Esophagus muscularis mucosa (tissue), 4 donors: Measurements from ENCODE around the gene ADAMTS10. TPM values are rescaled to one million over a fixed set of nuclear protein-coding genes. Genes with fewer than 3 reads are reported as not detected.

Source experiments
- DNase-seq: peaks from one replicate; pipeline ENCODE4 v3.0.0-alpha.2; 2017; ENCODE audit errors: extremely low spot score
- H3K27ac ChIP-seq, 4 donors: fragments of 200-600 bp; sonication (generic); replicated peaks in 1 of 4; 1 replicate in 3 of 4; 2 replicates in 1 of 4; pipeline ENCODE4 v1.5.1; 2016 to 2019; ENCODE audit warnings: mild to moderate bottlenecking in 1 of 4
- H3K27me3 ChIP-seq, 4 donors: fragments of 200-600 bp; sonication (generic); one replicate each; pipeline versions ENCODE4 v1.5.1 to v1.6.0; 2016 to 2019
- H3K36me3 ChIP-seq, 4 donors: fragments of 200-600 bp; sonication (generic); one replicate each; pipeline ENCODE4 v1.5.1; 2016 to 2019
- H3K4me1 ChIP-seq, 4 donors: fragments of 200-600 bp; sonication (generic); one replicate each; pipeline ENCODE4 v1.5.1; 2016 to 2019
- H3K4me3 ChIP-seq, 4 donors: fragments of 200-600 bp; sonication (generic); 1 replicate in 2 of 4; 2 replicates in 2 of 4; pipeline ENCODE4 v1.5.1; 2016 to 2019; ENCODE audit warnings: mild to moderate bottlenecking in 4 of 4, moderate library complexity in 1 of 4
- H3K9me3 ChIP-seq, 4 donors: fragments of 200-600 bp; sonication (generic); 1 replicate in 3 of 4; 2 replicates in 1 of 4; pipeline ENCODE4 v1.5.1; 2016 to 2019
- CTCF ChIP-seq, 3 experiments: fragments of 200-600 bp in 2 of 3; fragments of 450-650 bp in 1 of 3; sonication (generic) in 2 of 3; IDR thresholded peaks; one replicate each; pipeline ENCODE4 v1.5.1; 2017 to 2019; ENCODE audit warnings: antibody characterized with exemption in 3 of 3, mild to moderate bottlenecking in 2 of 3, moderate library complexity in 1 of 3
- EP300 ChIP-seq: sonication (generic); formaldehyde crosslinking; IDR thresholded peaks from one replicate; pipeline ENCODE4 v1.6.1; 2017; ENCODE audit warnings: antibody characterized with exemption
- POLR2A ChIP-seq: fragments of 450-650 bp; IDR thresholded peaks from one replicate; pipeline ENCODE4 v1.6.1; 2017; ENCODE audit warnings: antibody characterized with exemption, moderate library complexity, mild to moderate bottlenecking, low read depth
- POLR2AphosphoS5 ChIP-seq, 2 donors: sonication (generic); formaldehyde crosslinking; IDR thresholded peaks; one replicate each; pipeline ENCODE4 v1.6.1; 2017; ENCODE audit warnings: antibody characterized with exemption in 2 of 2
- WGBS: methylation state at CpG from one replicate; pipeline ENCODE4 v1.1.5; 2018; 5-methylcytosine and 5-hydroxymethylcytosine counted together
- intact Hi-C: fragments of 100-400 bp; cut with DNase I; formaldehyde crosslinking; loops from one replicate; pipeline ENCODE4 v1.15.1; 2023
- total RNA-seq, 4 donors: library from RNA; depleted of rRNA; stranded (reverse); fragments of >200 nt; gene quantifications; one replicate each; pipeline versions ENCODE4 v1.1.0 to v1.2.1, GENCODE V29; 2016

ADAMTS10 gene
- total RNA-seq, 4 donors from 2014 or later = 13.1 to 25.7 (median 20.3) TPM

- Histone ChIP-seq H3K27me3 (no peaks in the 10 kb centered on the region), H3K36me3 (no peaks in the 10 kb centered on the region), H3K4me1 (peaks cover 5 to 25% (median 19%) of the 10 kb centered on the region in 4 donors), H3K4me3 (no peak overlapping the region), H3K9me3 (no peaks in the 10 kb centered on the region), H3K27ac (no peak overlapping the region)
- 76% methylated on average over 2 of the region's 2 CpGs for WGBS
- intact Hi-C loops = no loop called here
- no peak for DNase-seq
- TF ChIP-seq POLR2AphosphoS5 (IDR thresholded peaks at IDR 0.05) = no peak
- TF ChIP-seq EP300 = no peak
- TF ChIP-seq POLR2A = no peak
- TF ChIP-seq CTCF (IDR thresholded peaks at IDR 0.05) = no peak
Measured at GRCh38 chr19:8614455-8614854, 3.9 kb upstream of the ADAMTS10 start.

- no peak for DNase-seq
- intact Hi-C loops = no loop called here
- no peak overlapping the region for H3K4me3 ChIP-seq
- H3K27ac ChIP-seq = no peak overlapping the region
- TF ChIP-seq EP300 (no peak), CTCF (IDR thresholded peaks at IDR 0.05) (no peak), POLR2A (no peak), POLR2AphosphoS5 (IDR thresholded peaks at IDR 0.05) (no peak)
- WGBS = 70% methylated on average over 5 of the region's 5 CpGs
- H3K4me1 ChIP-seq = peaks cover 14 to 41% (median 35%) of the 10 kb centered on the region in 4 donors
- H3K9me3 ChIP-seq = no peaks in the 10 kb centered on the region
- H3K36me3 ChIP-seq = no peaks in the 10 kb centered on the region
- H3K27me3 ChIP-seq = no peaks in the 10 kb centered on the region
Measured at GRCh38 chr19:8612807-8613171, 2.3 kb upstream of the ADAMTS10 start.

- Histone ChIP-seq H3K36me3 (no peaks in the 10 kb centered on the region), H3K27ac (peak overlapping the region; percentile 77 to 84 (median 81)), H3K4me3 (no peak overlapping the region), H3K27me3 (no peaks in the 10 kb centered on the region), H3K9me3 (no peaks in the 10 kb centered on the region), H3K4me1 (peaks cover 14 to 47% (median 40%) of the 10 kb centered on the region in 4 donors)
- TF ChIP-seq POLR2A (no peak), POLR2AphosphoS5 (IDR thresholded peaks at IDR 0.05) (peak in 1 of 2 donors; percentile 18)
- DNase-seq = no peak
- 57% methylated on average over 11 of the region's 12 CpGs for WGBS
- intact Hi-C loops = no loop called here
Measured at GRCh38 chr19:8611877-8612806, 1.6 kb upstream of the ADAMTS10 start.

GRCh38 chr19:8611391-8611876 lies 919 bp upstream of the ADAMTS10 start:
- 45% methylated on average over 9 of the region's 18 CpGs for WGBS
- Histone ChIP-seq H3K4me1 (peaks cover 14 to 51% (median 43%) of the 10 kb centered on the region in 4 donors), H3K4me3 (no peak overlapping the region), H3K9me3 (no peaks in the 10 kb centered on the region), H3K36me3 (no peaks in the 10 kb centered on the region), H3K27me3 (no peaks in the 10 kb centered on the region), H3K27ac (peak overlapping the region; percentile 77 to 84 (median 81))
- DNase-seq = no peak
- TF ChIP-seq POLR2AphosphoS5 (IDR thresholded peaks at IDR 0.05) (no peak), POLR2A (no peak), EP300 (no peak), CTCF (IDR thresholded peaks at IDR 0.05) (no peak)
- intact Hi-C loops = no loop called here

- TF ChIP-seq POLR2AphosphoS5 (IDR thresholded peaks at IDR 0.05) (no peak), EP300 (no peak), CTCF (IDR thresholded peaks at IDR 0.05) (no peak), POLR2A (no peak)
- Histone ChIP-seq H3K4me1 (peaks cover 14 to 51% (median 43%) of the 10 kb centered on the region in 4 donors), H3K27me3 (no peaks in the 10 kb centered on the region), H3K4me3 (peak overlapping the region; percentile 65 to 85 (median 69)), H3K36me3 (no peaks in the 10 kb centered on the region), H3K9me3 (no peaks in the 10 kb centered on the region), H3K27ac (peak overlapping the region; percentile 77 to 84 (median 81))
- no peak for DNase-seq
- no CpG with 5 or more reads among the region's 9 CpGs for WGBS
- intact Hi-C loops = no loop called here
Measured at GRCh38 chr19:8610936-8611300, 403 bp upstream of the ADAMTS10 start.
